Stimulated activated CD4-positive, alpha-beta T cell treated with anti-CD3 and anti-CD28 coated beads, Interleukin-4, amount 100 ng/mL, for 1 hour (primary cell): Measurements from ENCODE around the gene TMEM255B.
"Not testable (repeated sequence)": the region's sequence is repeated elsewhere in the genome, so short reads cannot be mapped to it uniquely, and the experiment has no call there.

Experiments
- DNase-seq: peaks from one replicate; pipeline ENCODE4 v3.0.0-alpha.2; 2020

Gene TMEM255B

DNA sequence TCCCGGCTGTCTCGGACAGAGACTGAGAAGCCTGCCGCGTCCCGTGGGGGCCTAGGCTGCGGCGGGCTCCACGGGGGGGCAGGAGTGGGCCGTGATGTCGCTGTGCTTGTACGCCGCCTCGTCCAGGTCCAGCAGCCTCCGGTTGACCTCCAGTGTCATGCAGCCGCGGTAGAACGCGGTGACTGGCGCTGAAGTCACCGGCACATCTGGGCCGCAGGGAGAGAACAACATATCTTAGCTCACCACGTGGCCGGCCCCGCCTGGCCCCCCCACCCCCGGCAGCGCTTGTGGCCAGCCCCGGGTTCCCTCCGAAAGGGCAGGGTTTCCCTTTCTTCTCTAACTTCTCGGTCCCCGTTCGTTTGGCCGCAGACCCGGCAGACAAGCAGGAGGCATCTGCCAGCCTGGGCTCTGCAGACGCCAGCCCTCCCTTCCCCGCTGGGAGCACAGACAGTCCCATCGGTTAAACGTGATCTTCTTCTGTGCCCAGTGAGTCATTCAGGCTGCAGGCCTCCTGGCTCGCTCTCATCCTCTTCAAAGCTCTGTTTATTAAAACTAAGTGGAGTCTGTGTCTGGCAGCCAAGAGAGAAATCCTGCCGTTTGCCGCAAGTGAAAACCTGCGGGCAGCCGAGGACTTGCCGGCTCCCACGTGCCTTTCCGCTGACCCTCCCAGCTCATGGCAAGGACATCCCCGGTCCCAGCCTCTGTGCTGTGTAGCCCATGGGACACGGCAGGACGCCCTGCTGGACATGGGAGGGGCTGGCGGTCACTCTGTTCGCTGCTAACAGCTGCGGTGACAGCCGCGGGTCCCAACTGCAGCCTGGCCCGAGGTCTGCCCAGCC, 62.0 kb downstream of the TMEM255B start:
- no peak for DNase-seq

DNA sequence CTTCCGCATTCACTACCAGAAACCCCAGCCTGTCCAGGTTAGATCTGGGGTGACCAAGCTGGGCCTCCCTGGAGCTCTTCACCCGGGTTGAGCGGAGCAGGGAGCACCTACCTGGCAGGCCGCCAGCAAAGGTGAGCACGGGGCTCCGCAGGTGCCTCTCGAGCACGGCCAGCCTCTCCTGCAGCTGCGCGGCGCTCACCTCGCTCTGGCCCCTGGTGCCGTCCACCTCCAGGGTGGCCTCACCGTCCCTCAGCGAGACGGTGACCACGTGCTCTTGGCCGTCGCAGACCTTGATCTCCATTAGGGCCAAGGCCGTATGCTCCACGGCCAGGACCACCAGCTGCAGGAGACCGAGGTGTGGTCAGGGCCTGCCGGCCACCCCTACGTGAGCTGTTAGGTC, 62.8 kb downstream of the TMEM255B start:
- DNase-seq, result no peak

DNA sequence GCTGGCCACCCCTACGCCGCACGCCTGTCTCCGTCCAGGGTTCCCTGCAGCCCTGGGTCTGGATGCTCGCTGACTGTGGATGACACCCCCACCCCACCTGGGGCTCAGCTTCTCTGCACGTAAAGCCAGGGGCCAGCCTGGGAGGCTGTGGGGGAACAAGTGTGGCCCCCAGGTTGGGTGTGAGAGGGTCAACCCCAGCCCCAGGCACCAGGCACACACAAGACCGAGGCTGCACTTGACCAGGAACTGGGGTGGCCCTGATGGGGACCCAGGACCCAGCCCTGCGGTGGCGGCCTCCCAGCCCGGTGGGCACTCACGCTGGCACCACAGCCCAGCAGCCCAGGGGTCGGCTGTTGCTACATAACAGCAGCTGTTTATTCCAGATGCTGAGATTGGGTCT, 63.2 kb downstream of the TMEM255B start:
- no peak for DNase-seq

DNA sequence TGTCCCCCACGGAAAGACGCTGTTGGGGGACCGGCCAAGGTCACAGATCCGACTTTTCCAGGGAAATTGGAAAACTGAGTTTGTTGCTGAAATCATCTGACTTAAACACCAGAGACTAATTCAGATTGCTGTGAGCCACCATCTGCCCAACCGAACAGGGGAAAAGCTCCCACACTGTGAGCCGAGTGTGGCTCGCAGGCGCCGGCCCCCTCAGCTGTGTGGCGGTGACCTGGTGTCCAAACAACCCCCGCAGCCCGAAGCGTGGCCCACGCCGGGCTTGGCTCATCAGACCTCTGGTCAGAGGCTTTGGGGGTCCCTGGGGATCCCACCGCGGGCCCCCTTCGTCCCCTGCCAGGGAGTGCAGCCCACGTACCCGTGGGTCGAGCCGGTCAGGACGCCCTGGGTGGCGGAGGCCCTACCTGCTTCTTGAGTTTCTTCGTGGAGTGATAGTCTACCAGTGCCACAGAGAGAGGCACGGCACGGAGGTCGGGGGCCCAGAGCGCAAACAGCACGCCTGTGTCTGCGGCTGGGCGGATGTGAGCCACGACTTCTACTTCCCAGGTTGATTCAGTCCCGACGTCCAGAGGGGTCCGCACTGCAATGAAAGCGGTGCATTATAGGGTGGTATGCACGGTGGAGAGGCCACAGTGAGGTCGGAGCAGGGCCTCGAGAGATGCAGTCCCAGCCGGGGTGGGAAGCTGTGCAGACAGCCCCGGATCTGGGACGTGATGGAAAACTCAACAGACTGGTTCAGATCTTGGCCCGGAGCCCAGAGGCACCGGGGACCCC, 64.1 kb downstream of the TMEM255B start:
- DNase-seq, result no peak

DNA sequence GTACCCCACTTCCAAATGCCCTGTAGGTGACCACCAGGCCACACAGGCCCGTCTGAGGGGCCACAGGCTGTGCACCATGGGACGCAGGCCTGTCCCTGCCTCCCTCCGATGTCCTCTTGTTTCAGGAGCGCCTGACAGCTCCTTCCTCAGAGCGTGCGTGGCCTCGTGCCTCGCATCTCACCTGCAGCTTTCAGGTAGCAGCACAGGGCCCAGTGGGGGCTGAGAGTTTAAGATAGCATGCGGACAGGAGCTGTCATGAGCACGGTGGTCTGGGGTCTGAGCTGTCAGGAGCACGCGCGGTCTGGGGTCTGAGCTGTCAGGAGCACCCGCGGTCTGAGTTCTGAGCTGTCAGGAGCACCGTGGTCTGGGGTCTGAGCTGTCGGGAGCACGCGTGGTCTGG, 64.7 kb downstream of the TMEM255B start:
- DNase-seq, result no peak

DNA sequence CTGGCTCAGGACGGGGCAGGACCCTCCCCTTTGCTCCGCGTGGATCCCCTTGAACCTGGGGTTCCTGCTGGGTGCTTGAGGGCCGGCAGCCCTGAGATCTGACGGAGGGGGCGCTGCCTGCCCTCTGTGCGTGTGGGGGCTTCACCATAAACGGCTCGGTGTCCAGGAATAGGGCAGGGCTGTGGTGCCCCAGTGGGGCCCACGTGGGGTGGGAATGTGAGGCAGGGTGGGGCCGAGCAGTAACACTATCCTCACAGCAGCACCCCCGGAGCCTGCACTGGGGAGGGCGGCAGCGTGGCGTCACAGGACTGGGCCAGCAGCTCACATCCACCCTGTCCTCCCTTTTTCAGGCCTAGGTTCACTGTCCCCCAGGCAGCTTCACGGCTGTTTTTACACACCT, 66.8 kb downstream of the TMEM255B start:
- DNase-seq, result no peak

DNA sequence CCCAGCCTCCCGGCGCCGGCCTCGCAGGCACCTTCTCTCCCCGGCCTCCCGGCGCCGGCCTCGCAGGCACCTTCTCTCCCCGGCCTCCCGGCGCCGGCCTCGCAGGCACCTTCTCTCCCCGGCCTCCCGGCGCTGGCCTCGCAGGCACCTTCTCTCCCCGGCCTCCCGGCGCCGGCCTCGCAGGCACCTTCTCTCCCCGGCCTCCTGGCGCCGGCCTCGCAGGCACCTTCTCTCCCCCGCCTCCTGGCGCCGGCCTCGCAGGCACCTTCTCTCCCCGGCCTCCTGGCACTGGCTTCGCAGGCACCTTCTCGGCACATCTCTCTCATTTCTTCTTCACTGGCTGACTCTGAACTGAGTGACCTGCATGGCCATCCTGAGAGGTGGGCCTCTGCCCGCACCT, 67.4 kb downstream of the TMEM255B start:
- DNase-seq, result not testable (repeated sequence)

DNA sequence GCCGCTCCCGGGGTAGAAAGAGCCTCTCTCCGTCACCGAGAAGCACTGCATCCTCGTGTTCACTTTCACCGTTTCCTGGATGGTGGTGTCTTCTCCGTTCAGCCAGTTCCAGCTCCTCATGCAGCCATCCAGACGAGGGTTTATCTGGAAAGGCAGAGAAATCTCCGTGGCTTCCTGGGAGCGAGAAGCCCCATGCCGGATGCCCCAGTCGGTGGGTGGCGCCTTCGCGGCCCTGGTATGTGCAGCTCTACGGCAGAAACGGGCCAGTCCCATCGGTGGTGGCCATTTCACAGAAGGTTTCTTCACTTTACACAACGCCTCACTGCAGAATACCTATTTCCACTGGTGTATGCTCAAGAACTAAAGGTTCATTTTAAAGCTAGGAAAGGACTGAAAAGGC, 68.0 kb downstream of the TMEM255B start:
- DNase-seq, result no peak

DNA sequence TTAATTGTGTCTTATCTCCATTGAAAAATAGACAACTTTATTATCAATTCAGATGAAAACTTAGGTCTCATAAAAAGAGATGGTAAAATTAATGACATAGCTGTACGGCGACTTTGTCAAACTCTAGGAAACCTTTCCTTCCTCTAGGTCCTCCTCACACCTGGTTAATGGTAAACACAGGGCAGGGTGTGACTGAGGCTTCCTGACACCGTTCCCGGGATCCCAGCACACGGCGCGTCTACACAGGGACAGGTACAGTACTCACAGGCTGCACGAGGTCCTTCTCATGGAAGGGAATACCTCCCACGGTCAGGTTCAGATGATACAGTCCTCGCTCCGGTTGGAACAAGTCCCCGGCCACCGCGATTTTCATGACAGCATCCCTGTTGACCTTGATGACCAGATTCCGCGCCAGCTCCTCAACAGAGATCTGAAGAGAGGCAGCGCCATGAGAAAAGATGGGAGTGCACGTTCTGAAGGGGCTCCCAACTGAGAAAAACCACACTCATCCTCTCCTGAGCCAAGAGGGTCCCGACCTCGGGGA, 69.3 kb downstream of the TMEM255B start:
- no peak for DNase-seq

DNA sequence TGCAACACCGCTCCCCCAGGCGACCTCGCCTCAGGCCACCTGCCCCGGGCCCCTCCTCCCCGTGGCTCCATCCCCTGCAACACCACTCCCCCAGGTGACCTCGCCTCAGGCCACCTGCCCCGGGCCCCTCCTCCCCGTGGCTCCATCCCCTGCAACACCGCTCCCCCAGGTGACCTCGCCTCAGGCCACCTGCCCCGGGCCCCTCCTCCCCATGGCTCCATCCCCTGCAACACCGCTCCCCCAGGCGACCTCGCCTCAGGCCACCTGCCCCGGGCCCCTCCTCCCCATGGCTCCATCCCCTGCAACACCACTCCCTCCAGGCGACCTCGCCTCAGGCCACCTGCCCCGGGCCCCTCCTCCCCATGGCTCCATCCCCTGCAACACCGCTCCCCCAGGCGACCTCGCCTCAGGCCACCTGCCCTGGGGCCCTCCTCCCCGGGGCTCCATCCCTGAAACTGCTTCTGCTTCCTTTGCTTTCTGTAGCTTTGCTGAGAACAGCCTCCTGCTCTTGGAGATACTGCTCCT, 71.5 kb downstream of the TMEM255B start:
- DNase-seq, result not testable (repeated sequence)

DNA sequence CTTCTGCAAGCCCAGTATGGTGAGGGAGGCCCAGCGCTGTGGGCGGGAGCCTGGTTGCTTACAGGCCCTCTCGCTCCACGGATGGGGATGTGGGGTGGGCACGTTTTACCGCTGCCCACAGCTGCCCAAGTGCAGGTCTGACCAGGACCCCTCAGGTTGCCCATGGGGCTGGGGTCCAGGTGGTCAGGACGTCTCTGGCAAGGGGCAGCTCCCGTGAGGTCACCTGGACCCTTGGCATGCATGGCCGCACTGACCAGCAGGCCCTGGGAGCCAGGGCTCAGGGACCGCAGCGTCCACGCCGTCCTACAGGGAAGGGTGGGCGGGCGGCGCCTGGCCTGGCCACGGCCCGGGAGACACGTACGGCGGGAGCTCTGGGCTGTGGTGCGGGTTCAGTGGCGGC, 72.0 kb downstream of the TMEM255B start:
- DNase-seq, result no peak

DNA sequence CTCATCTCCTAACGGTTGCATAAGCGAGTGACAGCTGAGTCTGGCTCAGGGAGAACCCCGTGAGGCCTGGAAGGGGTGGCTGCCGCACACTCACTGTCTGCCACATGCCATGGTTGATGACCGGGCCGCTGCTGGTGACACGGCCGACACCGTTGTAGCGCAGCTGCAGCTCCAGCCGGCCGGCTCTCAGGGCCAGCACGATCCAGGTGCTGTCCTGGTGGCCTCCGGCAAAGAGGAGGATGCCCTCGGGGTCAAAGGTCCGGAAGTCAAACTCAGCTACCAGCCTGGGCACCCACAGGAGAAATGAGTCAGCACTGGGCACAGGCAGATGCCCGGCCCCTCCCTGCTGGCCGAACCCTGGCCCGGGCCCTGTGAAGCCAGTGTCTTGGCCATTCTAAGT, 73.2 kb downstream of the TMEM255B start:
- DNase-seq, result no peak

DNA sequence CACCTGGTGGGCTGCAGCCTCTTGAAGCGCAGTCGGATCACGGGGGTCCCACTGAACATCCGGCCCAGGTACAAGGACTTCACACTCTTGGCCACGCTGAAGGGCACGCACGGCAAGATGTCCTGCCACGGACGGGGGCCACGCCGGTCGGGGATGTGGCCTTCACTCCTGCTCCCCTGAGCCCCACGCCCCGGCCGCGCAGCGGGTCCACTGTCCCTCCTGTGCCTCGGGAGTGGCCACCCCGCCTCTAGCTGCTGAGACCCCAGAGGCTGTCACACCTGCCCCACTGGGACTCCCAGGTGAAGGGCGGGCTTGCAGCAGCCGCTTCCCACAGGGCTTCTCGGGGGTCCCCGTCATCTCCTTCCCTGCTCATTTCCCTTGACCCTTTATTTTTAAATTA, 73.6 kb downstream of the TMEM255B start:
- DNase-seq, result no peak

DNA sequence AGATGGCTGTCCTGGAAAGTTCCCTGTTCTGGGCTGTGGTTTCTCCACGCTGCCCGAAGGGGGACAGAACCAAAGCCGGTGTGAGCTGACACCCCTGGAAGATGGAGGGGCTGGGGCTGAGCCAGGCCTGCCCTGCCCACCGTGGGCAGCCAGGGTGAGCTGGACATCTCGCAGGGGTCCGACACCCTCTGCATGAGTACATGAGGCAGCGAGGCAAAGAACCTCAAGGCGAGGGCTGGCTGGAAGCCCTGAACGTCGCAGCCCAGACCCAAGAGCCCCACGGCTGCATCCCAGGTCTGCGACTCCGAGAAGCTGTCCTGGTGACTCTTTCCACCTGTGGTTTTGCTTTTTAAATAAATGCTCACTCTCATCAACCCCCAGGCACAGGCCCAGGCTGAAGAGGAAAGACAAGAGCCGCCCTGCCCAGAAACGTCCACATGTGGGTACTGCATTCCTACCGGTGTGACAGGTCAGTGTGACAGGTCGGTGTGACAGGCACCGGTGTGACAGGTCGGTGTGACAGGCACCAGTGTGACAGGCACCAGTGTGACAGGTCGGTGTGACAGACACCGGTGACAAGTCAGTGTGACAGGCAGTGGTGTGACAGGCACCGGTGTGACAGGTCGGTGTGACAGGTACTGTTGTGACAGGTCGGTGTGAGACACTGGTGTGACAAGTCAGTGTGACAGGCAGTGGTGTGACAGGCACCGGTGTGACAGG, 74.2 kb downstream of the TMEM255B start:
- DNase-seq, result no peak

DNA sequence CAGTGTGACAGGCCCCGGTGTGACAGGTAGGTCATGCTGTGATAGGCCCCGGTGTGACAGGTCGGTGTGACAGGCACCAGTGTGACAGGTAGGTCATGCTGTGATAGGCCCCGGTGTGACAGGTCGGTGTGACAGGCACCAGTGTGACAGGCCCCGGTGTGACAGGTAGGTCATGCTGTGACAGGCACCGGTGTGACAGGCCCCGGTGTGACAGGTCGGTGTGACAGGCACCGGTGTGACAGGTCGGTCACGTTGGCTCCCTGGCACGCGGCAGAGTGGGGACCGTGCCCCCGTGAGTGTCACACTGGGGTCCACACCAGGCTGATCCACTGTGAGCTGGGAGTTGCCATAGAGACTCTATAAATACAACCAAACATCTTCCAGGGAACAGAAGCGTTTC, 75.0 kb downstream of the TMEM255B start:
- DNase-seq, result not testable (repeated sequence)

DNA sequence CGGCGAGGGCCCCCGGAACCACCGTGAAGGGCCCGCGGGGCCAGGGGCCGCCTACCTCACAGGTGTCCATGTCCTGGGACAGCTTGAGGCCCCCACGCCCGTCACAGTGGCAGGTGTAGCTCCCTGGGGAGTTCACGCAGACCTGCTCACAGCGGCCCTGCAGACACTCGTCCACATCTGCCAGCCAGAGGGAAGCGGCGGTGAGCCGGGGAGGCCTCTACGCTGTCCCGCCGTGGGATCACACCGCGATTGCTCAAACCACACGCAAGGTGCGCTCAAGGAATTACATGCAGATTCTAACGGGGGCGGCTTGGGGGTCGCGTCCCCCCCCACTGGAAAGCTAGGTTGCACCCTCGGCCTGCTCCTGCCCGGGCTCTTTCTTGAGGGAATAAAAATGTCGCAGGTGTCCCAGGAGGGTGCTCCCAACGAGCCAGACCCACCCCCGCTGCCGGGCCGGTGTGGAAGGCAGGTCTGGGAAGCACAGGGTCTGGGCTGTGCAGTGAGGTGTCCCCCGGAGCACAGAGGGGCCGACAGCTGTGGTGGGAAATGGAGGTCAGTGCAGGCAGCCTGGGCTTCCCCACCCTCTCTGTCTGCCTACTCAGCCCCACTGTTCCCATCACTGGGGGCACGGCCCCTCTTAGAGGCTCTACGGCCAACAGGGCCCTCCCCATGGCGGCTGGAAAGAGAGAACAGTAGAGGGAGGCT, 75.6 kb downstream of the TMEM255B start:
- DNase-seq, result no peak

DNA sequence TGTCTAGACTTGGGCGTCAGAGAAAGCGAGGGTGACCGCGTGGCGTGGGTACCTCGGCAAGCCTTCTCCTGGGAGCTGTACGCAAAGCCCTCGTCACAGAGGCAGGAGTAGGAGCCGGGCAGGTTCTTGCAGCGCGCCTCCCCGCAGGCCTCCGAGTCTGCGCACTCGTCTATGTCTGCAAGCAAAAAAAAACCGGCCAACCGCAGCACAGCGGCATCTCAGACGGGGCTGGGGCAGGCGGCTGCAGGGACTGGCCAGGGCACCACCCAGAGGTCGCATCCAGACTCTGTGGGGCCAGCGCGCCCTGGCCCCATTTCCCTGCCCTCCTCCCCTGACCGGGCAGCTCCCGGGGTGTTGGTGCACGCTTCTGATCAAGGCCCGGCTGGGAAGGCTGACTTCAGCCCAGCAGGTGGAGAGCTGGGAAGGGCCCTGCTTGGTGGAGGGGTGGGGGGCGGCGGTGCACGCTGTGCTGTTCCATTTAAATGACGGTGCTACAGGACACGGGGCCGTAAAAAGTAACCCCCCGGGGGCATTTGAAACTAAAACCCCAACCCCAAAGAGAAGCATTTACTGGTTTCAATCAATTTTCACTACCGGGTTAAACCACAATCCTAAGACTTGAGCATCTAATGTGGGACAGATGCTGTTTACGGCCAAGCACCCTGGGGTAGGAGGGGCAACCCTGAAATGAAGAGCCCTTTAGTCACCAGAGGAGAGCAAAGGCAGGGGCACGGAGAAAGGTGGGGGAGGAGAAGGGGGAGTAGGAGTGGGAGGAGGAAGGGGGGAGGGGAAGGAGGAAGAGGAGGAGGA, 76.6 kb downstream of the TMEM255B start:
- DNase-seq, result no peak

DNA sequence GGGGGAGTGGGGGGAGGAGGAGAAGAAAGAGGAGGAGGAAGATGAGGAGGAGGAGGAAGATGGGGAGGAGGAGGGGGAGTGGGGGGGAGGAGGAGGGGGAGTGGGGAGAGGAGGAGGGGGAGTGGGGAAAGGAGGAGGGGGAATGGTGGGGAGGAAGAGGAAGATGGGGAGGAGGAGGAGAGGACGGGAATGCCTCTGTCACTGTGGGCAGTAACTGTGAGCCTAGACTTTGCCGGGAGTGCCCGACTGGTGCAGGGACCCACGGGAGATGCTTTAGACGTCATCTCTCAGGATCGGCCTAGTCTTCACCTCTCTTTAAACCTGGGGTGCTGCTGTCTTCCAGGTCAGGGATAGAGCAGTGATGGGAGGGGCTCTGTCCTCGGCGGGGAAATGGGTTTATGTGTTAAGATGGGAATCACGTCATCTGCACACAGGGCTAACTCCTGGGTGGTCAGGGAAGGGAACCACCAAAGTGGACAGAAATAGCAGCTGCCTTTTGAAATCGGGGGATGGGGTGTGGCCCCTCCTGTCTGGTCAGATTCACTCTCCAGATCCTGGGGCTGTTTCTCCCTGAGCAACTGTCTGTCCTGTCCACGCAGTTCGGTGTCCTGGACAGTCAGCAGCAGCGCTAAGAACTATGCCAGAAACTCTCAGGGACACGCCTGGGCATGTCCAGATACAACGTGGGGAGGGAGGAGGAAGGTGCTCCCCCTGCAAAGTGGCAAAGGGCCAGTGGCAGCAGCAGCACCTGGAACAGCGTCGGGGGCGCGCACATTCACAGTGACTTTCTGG, 77.9 kb downstream of the TMEM255B start:
- no peak for DNase-seq

DNA sequence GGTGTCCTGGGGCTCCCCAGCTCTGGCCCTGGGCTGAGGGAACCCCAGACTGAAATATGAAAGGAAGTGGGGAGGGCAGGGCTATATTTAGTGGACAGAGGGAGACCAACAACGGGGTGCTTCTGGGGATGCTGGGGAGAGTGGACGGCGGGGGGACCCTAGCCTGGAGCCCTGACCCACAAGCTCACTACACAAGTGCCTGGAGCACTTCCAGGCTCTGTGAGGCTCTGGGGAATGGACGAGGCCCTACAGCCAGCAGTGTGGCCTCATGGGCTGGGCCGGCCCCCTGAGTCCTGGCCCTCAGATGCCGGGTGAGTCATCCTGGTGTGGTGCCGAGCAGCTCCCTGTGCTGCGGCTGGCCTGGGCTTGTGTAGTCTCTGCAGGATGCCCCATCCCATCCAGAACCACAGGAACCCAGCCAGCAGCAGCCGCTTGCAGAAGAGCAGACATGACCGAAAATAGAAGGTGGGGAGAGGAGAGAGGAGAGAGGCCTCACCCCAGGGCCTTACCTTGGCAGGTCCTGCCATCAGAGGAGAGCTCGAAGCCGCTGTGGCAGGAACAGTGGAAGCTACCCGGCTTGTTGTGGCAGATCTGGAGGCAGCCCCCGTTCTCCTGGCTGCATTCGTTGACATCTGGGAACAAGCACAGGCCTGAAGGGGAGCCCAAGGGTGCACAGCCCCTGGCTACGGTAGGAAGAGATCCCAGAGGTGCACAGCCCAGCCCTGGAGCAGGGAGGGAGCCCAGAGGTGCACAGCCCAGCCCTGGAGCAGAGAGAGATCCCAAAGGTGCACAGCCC, 78.7 kb downstream of the TMEM255B start:
- no peak for DNase-seq

DNA sequence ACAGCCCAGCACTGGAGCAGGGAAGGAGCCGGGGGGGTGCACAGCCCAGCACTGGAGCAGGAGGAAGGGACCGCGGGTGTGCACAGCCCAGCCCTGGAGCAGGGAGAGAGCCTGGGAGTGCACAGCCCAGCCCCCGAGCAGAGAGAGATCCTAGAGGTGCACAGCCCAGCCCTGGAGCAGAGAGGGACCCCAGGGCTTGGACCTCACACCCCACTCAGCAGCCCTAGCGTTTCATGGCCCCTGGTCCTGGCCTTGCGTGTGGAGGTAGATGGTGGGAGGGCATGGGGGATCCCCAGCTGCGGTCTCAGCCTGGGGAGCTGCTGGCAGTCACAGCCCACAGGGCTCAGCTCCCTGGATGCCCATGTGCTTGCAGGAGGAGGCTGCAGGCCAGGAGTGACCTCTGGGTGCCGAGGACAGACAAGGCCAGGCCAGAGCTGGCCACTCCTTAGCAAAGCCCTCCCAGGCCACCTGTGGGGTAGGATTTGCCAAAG, 79.7 kb downstream of the TMEM255B start:
- no peak for DNase-seq
